HUDEP-2 (cell line): Measurements from ENCODE around the gene ZNF385B.

Source experiments
- DNase-seq, 76 experiments: peaks; one replicate each; lab custom pipeline; 2025; ENCODE audit not compliant: unreplicated experiment in 76 of 76; lab: John Stamatoyannopoulos, UW

The ZNF385B gene

DNA sequence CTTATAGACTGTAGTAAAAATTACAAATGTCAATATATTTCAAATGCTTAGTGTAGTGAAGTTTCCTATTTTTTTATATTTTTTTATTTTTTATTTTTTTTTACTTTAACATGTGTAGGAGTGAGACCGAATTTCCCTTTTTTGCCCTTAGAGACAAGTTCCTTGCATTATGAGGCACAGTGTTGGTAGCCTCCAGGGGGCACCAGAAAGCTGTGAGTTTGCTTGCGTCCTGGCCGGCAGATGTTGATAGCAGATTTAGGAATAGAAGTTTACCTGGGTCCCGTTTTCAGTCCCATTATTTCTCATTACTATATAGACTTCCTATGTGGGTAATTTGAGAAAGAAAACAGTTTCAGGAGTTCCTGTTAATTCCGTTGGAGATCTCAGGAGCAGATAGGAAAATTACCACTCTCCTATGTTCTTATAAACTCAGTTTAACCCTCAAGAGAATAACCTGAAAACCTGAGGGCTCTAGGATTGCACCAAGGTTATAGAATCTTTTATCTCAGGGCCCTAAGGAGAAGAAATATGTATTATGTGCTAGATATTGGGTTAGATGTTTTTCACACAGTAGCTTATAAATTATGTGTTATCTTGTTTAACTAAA is 439.3 kb downstream of the ZNF385B start:
- DNase-seq = peak in 48 of 76 experiments; percentile 2 to 70 (median 30)

DNA sequence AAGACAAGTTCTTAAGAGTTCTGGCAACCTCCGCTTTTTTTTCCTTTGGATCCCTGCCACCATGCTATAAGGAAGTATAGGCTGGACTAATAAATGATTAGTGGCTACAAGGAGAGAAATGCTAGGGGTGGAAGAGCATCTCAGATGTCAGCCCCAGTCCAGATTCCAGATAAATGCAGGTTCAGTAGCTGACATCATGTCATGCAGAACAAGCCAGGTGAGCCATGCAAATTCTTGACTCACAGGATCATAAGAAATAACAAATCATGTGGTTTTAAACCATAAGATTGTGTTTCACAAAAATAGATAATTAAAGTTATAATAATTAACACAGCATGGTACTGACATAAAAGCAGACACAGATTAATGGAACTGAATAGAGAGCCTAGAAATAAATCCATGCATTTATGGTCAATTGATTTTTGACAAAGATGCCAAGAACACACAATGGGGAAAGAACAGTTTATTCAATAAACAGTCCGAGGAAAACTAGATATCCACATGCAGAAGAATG is 443.9 kb downstream of the ZNF385B start:
- no peak for DNase-seq

- DNase-seq = no peak
Observed at GRCh38 chr2:179412112-179412511, 449.3 kb downstream of the ZNF385B start.

- peak in 28 of 76 experiments; percentile 0 to 54 (median 20) for DNase-seq
Observed at GRCh38 chr2:179410552-179411356, 450.7 kb downstream of the ZNF385B start.

GRCh38 chr2:179403624-179404023 is 457.8 kb downstream of the ZNF385B start:
- no peak for DNase-seq

DNA sequence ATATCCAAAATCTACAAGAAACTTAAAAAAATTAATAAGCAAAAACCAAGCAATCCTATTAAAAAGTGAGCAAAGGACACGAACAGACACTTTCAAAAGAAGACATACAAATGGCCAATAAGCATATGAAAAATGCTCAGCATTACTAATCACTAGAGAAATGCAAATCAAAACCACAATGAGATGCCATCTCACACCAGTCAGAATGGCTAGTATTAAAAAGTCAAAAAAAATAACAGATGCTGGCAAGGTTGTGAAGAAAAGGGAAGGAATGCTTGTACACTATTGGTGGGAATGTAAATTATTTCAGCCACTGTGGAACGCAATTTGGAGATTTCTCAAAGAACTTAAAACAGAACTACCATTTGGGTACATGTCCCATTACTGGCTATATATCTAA is 467.9 kb downstream of the ZNF385B start:
- DNase-seq = no peak
